Osteoblast (primary cell): Measurements from ENCODE around the gene AP2S1. TPM values are rescaled to one million over a fixed set of nuclear protein-coding genes. Genes with fewer than 3 reads are reported as not detected.
A peak's percentile ranks its signal among the peaks of the same experiment; 100 is the strongest.
"Not testable (repeated sequence)": the region's sequence is repeated elsewhere in the genome, so short reads cannot be mapped to it uniquely, and the experiment has no call there.

Source experiments
- DNase-seq: peaks from one replicate; pipeline ENCODE4 v3.0.0; 2011; ENCODE audit warnings: low spot score, mixed read lengths; ENCODE audit not compliant: insufficient read length; ENCODE audit errors: missing footprints
- H2AFZ ChIP-seq: 2 replicates; pipeline ENCODE4 v1.6.0; 2011; ENCODE audit warnings: mild to moderate bottlenecking, low read length
- H3K27ac ChIP-seq: 2 replicates; pipeline ENCODE4 v1.5.1; 2011; ENCODE audit warnings: mild to moderate bottlenecking, low read depth, low read length, moderate library complexity
- H3K27me3 ChIP-seq: 2 replicates; pipeline ENCODE4 v1.6.0; 2012; ENCODE audit warnings: mild to moderate bottlenecking, control low read depth, inconsistent platforms, low read length, moderate library complexity; ENCODE audit not compliant: insufficient read depth
- H3K36me3 ChIP-seq: 2 replicates; pipeline ENCODE4 v1.5.1; 2011; ENCODE audit warnings: mild to moderate bottlenecking, low read length, control low read depth, moderate library complexity; ENCODE audit not compliant: insufficient read depth
- H3K4me1 ChIP-seq: 2 replicates; pipeline ENCODE4 v1.5.1; 2011; ENCODE audit warnings: mild to moderate bottlenecking, low read length, control low read depth, moderate library complexity; ENCODE audit not compliant: insufficient read depth
- H3K4me2 ChIP-seq: 2 replicates; pipeline ENCODE4 v1.6.0; 2011; ENCODE audit warnings: mild to moderate bottlenecking, low read length; ENCODE audit not compliant: insufficient read depth
- H3K4me3 ChIP-seq: fragments of 200-600 bp; sonication (generic); 3 replicates; pipeline ENCODE4 v1.5.1; 2012; ENCODE audit warnings: mild to moderate bottlenecking, low read length, inconsistent platforms; ENCODE audit not compliant: insufficient read depth
- H3K79me2 ChIP-seq: 2 replicates; pipeline ENCODE4 v1.6.0; 2012; ENCODE audit warnings: mild to moderate bottlenecking, low read length, control low read depth, inconsistent platforms; ENCODE audit not compliant: insufficient read depth
- H3K9me3 ChIP-seq: 2 replicates; pipeline ENCODE4 v1.5.1; 2011; ENCODE audit warnings: low read depth, low read length, control low read depth
- H4K20me1 ChIP-seq: 2 replicates; pipeline ENCODE4 v1.6.0; 2012; ENCODE audit warnings: mild to moderate bottlenecking, low read length, control low read depth; ENCODE audit not compliant: insufficient read depth
- total RNA-seq: library from RNA; depleted of rRNA; stranded (reverse); fragments of >200 nt; gene quantifications from 2 replicates; pipeline ENCODE4 v1.2.3, GENCODE V29; 2012
- TF ChIP-seq, protein P1 (sequence below): IDR thresholded peaks from 2 replicates; pipeline ENCODE4 v1.5.1; 2011; ENCODE audit warnings: mild to moderate bottlenecking, low read depth, low read length, moderate library complexity; ENCODE audit errors: extremely low read depth

Gene AP2S1
- total RNA-seq, 1 donor = 136 TPM

DNA sequence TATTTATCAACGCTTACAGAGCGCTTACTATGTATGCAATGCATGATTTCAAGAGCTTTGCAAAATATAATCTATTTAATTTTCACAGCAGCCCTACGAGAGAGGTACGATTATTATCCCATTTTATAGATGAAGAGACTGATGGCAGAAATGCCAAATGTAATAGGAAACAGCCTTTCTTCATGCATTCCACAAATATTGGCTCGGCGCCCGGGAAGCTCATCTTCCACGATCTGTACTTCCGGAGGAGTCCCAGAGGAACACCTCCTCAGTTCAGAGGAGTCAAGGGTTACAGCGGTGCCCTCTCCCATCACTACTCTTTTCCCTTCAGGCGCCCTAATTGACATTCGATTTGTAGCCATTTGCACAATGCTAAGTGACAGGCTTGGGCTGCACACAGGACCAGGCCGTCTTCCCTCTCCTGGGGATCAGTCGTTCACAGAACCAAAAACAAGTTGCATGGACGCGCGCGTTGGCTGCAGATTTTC, 9.0 kb upstream of the AP2S1 start:
- Histone ChIP-seq H2AFZ (peak overlapping the region; percentile 64), H3K4me1 (peaks cover 39% of the 10 kb centered on the region), H3K4me2 (peak overlapping the region; percentile 76), H3K4me3 (peak overlapping the region; percentile 93), H3K9me3 (no peaks in the 10 kb centered on the region), H4K20me1 (peaks cover 27% of the 10 kb centered on the region), H3K27ac (peak overlapping the region; percentile 91), H3K36me3 (no peaks in the 10 kb centered on the region), H3K27me3 (no peaks in the 10 kb centered on the region), H3K79me2 (peaks cover 38% of the 10 kb centered on the region)
- TF ChIP-seq, protein P1, sequence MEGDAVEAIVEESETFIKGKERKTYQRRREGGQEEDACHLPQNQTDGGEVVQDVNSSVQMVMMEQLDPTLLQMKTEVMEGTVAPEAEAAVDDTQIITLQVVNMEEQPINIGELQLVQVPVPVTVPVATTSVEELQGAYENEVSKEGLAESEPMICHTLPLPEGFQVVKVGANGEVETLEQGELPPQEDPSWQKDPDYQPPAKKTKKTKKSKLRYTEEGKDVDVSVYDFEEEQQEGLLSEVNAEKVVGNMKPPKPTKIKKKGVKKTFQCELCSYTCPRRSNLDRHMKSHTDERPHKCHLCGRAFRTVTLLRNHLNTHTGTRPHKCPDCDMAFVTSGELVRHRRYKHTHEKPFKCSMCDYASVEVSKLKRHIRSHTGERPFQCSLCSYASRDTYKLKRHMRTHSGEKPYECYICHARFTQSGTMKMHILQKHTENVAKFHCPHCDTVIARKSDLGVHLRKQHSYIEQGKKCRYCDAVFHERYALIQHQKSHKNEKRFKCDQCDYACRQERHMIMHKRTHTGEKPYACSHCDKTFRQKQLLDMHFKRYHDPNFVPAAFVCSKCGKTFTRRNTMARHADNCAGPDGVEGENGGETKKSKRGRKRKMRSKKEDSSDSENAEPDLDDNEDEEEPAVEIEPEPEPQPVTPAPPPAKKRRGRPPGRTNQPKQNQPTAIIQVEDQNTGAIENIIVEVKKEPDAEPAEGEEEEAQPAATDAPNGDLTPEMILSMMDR = no peak
- peak; percentile 58 for DNase-seq

DNA sequence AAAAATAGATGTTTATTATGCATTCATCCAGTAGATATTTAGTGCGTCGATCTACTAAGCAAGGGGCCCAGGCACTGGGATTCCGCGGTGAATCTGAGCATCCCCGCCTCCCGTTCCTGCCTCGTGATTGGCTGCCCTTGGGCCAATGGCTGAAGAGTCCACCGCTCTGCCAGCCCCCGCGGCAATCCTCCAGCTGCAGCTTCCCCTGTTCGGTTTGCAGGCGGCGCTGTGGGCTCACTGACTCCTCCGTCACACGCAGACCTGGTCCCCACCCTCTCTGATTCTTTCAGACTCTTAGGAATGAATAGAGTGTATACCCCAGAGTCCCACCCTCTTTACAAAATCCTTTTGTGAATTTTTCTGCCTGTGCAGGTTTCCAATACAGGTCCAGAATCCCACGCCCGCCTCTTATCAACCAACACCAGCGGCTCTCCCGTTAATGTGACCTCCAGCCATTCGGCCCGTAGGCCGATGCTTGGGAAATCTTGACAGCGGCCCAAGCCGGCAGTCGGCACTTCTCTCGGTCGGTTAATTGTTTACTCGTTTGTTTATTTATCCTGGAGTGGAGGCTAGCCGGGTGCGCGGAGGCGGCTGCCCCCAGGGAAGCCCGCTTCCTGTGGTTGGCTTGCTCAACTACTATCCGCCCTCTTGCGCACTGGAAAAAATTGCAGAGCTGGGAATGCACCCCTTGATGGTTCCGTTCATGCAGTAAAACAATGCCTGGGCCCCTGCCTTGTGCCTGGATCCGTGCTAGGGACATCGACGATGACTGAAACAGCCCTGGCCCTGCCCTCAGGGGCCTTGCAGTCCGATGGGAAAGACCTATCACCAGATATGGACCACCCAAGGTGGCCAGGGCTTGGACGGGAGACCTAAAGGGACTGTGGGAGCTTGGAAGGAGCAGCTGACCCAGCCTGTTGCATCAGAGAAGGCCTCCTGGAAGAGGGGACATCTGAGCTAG, 5.7 kb upstream of the AP2S1 start:
- peak overlapping the region; percentile 63 for H3K4me3 ChIP-seq
- no peaks in the 10 kb centered on the region for H4K20me1 ChIP-seq
- no peaks in the 10 kb centered on the region for H3K27me3 ChIP-seq
- TF ChIP-seq, protein P1 = peak; percentile 90
- H3K4me1 ChIP-seq = peaks cover 14% of the 10 kb centered on the region
- peak overlapping the region; percentile 98 for H3K27ac ChIP-seq
- H3K79me2 ChIP-seq = peaks cover 5% of the 10 kb centered on the region
- peak; percentile 98 for DNase-seq
- no peaks in the 10 kb centered on the region for H3K36me3 ChIP-seq
- H2AFZ ChIP-seq = peak overlapping the region; percentile 81
- H3K9me3 ChIP-seq = no peaks in the 10 kb centered on the region
- H3K4me2 ChIP-seq = peak overlapping the region; percentile 79

DNA sequence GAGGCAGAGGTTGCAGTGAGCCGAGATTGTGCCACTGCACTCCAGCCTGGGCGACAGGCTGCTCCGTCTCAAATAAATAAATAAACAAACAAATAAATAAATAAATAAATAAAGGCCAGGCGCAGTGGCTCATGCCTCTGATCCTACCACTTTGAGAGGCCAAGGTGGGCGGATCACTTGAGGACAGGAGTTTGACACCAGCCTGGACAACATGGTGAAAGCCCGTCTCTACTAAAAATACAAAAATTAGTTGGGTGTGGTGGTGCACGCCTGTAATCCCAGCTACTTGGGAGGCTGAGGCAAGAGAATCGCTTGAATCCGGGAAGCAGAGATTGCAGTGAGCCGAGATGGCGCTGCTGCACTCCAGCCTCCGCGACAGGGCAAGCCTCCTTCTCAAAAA, 4.1 kb upstream of the AP2S1 start:
- DNase-seq, H2AFZ ChIP-seq, H3K4me3 ChIP-seq, H3K9me3 ChIP-seq, H3K27ac ChIP-seq, H4K20me1 ChIP-seq, H3K79me2 ChIP-seq, H3K4me2 ChIP-seq, H3K27me3 ChIP-seq, H3K36me3 ChIP-seq: not testable (repeated sequence)
- H3K4me1 ChIP-seq = peaks cover 16% of the 10 kb centered on the region

DNA sequence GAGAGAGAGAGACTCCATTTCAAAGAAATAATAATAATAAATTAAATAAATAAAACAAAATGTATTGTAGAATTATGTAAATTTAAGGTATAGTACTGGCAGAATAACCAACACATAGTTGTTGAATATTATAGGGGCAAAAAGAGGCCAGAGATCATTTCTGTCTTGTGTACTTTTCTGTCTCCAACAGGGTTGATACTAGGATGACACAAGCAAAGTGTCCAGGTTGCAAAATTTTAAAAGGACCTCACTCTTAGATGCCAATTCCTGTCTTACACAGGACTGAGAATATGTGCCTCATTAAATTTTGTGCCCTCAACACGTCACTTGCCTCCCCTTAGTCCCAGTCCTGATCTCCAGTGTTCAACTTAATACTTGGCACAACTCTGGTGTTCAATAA, 2.2 kb upstream of the AP2S1 start:
- TF ChIP-seq, protein P1 = no peak
- Histone ChIP-seq H4K20me1 (peaks cover 7% of the 10 kb centered on the region), H3K4me1 (peaks cover 19% of the 10 kb centered on the region), H3K36me3 (peaks cover 5% of the 10 kb centered on the region), H3K27ac (no peak overlapping the region), H3K4me3 (no peak overlapping the region), H3K9me3 (no peaks in the 10 kb centered on the region), H3K27me3 (no peaks in the 10 kb centered on the region), H3K79me2 (peaks cover 24% of the 10 kb centered on the region), H3K4me2 (no peak overlapping the region), H2AFZ (no peak overlapping the region)
- no peak for DNase-seq
